Activated effector memory CD4-positive, alpha-beta T cell treated with Interleukin-2 at 50 U/mL for 16 hours (primary cell): ENCODE results near the gene SETD5.
A peak's percentile ranks its signal among the peaks of the same experiment; 100 is the strongest.
"Not testable (repeated sequence)": the region's sequence is repeated elsewhere in the genome, so short reads cannot be mapped to it uniquely, and the experiment has no call there.

Experiments used
- DNase-seq: peaks from one replicate; pipeline ENCODE4 v3.0.0-alpha.2; 2020

Gene SETD5

DNA sequence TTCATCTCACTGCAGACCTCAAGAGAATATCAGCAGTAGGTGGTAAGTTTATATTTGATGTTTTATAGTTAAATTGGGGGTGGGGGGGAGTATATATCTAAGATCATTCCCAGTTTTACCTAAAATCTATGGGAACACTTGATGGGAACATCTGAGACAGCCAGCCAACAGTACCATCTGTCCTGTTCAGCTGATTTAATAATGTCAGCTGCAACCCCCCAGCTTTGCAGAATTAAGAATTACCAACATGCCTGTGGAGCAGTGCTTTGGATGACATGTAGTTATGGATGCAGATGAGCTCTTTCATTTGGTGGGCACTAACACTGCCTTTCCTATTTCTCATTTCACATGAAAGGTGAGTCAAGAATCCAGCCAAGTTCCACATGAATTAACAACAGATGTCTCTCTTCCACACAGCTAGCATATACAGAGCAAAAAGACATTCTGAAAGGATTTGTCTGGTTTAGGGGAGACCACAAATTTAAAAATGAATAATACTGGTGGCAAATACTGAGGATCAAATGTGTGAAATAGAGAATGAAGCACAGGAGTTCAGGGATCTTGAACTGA is 76.2 kb downstream of the SETD5 start:
- no peak for DNase-seq

DNA sequence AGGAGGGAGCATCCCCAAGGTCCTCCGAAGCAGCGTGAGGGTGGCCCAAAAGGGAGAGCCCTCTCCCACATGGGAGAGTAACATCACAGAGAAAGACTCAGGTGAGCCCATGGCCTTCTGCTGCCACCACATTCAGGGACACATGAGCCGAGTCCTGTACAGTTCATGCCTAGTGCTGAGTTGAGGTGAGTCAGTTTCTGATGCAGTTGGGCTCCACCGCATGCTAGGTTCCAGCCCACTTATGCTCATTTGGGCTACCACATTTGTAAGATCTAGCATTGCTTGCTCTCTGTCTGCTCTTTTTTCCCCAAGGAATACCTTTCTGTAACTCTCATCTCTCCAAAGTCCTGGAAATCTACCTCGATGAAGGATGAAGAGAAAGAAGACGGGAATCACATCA is 77.1 kb downstream of the SETD5 start:
- DNase-seq: no peak

DNA sequence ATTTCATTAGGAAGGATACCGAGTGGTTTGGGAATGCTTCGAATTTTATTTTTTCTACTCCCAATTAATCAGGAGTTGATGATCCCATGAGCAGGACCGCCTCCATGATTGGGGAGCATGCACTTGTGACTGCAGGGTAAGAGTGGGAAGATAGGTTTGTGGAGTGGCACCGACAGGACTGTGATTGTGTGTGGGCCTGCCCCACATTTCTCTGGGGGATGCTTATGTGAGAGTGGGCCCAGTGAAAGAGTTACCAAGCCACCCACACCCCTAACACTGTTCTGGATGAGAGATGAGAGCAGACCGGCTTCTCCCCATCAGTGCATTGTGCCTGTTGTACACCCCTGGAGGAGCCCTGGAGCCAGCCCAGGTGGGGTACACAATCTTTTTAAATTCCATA is 79.5 kb downstream of the SETD5 start:
- DNase-seq: no peak

DNA sequence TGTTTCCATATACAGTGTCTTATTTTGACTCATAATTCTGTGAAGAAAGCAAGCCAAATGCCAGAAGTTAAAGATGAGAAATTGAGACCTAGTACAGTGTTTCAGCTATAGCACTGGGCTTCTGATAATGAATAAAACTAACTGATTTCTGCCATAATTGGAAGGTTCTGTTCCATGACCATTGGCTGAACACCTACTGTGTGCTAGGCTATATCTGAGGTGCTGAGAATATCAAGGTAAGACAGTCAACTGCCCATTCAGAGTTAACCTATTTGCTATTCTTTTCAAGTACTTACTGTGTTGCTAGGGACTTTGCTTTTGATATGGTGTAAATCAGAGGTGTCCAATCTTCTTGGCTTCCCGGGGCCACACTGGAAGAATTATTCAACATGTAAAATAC is 82.8 kb downstream of the SETD5 start:
- DNase-seq: no peak

DNA sequence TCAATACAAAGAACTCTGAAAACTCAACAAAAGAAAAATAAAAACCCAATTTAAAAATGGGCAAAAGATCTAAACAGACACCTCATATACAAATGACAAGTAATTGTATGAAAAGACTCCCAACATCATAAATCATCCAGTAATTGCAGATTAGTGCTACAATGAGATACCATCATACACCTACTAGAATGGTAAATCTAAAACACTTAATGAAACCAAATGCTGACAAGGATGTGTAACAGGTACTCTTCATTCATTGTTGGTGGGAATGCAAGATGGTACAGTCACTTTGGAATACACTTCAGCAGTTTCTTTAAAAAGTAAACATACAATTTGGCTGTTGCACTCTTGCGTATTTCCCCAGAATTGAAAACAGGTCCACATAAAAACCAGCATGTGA is 87.8 kb downstream of the SETD5 start:
- no peak for DNase-seq

DNA sequence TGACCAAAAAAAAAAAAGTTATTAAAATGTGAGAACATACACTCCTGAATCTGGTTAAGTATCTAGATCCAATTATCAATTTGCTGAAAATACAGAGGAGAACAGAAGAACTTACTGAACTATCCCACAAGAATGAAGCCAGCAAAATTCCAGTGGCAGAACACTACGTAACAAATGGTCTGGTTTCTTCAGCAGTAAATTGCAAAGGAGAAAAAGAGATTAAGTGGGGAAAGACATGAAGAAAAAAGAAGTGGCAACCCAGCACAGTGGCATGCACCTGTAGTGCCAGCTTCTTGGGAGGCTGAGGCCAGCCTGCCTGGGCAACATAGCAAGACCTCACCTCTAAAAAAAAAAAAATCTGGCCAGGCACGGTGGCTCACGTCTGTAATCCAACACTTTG is 94.1 kb downstream of the SETD5 start:
- DNase-seq: no peak

DNA sequence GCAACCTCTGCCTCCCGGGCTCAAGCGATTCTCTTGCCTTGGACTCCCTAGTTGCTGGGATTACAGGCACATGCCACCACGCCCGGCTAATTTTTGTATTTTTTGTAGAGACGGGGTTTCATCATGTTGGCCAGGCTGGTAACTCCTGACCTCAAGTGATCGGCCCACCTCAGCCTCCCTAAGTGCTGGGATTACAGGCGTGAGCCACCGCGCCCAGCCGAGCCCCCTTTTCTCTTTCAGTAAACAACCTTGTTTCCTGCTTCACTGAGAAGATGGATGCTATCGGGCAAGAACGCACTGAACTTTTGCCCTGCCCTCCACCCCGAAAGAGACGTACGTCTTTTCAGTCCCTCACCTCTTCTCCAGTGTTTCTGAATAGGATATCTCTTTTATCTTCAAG is 96.6 kb downstream of the SETD5 start:
- not testable (repeated sequence) for DNase-seq

DNA sequence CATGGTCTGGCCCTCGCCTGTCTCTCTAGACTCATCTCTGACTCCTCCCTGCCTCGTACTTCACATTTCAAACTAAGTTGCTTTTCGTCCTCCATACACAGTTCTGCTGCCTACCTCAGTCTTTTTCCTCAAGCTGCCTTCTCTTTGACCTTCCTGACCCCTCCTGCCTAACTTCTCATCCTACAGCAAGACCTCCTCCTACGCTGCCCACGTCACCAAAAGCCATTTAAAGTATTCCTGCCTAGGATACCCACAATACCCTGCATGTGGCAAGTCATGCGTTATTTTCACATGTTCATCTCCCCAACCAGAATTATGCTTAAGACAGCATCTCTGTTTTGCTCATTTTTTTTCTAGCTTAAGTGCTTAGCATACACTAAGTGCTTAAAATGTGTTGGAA is 99.5 kb downstream of the SETD5 start:
- no peak for DNase-seq

DNA sequence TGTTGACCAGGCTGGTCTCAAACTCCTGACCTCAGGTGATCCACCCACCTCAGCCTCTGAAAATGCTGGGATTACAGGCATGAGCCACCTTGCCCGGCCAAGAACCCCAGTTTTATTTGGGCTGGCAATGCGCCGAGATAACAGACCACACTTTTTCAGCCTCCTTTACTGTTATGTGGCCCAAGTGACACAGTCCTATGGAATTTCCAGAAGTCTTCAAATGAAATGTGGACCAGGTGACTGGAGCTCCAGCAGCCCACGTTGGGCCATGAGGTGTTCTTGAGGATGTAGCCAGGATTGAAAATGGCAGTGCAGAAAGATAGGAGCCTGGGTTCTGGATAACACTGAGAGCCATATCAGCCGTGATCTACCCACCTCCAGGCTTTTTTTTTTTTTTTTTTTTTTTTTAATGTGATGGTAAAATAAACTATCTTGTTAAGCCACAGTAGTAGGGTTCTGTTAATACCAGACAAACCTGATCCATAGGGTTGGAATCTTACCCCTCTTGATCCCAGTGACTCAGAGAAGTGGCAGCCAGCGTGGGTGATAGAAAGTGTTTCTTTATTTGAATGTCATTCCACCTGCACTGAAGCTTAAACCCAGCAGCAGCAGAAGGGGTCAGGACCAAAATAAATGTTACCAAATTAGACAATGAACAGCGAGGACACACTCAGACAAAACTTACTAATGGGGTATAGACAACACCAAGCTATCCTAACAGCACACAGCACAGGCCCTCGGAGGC is 100.6 kb downstream of the SETD5 start:
- DNase-seq: no peak

DNA sequence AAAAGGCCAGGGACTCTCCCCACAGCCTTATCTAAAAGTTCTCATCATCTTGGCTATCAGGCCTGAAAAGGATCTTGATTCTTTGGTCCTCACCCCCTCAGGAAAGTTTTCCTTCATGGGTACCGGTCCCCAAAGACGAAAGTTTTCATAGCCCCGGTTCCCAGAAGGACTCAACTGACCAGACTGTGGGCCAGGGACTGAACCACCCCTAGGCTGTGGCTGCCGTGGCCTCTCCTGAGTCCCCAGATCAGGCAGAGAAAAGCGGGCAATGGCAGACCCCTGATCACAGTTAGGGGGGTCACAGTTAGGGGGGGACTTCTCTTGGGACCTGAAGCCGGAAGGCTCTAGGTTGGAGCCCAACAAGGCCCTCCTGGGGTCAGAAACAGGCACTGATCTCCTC is 101.4 kb downstream of the SETD5 start:
- DNase-seq: no peak

DNA sequence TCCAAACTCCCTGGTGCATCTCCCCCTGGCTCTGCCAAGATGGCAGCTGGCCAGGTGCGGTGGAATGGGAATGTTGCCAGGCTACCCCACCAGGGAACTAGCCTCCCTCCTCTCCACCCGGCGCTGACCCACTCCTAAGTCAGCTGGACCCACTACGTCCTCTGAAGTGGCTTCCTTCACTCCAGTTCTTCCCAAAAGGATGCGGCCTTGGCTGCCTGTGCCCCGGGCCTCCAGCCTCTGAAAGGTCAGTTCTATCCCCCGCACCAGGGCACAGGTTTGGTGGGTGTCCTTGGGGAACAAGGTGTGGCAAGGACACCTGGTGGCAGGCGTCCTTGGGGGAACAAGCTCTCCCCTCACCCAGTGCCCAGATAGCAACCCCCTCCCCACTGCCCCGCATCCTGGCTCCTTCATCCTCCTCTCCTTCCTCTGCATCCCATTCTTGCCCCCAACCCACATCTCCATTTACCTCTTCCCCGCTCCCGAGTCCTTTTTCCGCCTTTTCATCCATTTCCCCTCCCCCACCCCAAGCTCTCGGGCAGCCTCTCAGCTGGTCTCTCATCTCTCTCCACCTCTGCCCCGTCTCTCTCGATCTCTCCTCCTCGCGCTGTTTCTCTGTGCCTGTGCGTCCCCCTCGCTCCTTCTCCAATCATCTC is 102.2 kb downstream of the SETD5 start:
- no peak for DNase-seq

DNA sequence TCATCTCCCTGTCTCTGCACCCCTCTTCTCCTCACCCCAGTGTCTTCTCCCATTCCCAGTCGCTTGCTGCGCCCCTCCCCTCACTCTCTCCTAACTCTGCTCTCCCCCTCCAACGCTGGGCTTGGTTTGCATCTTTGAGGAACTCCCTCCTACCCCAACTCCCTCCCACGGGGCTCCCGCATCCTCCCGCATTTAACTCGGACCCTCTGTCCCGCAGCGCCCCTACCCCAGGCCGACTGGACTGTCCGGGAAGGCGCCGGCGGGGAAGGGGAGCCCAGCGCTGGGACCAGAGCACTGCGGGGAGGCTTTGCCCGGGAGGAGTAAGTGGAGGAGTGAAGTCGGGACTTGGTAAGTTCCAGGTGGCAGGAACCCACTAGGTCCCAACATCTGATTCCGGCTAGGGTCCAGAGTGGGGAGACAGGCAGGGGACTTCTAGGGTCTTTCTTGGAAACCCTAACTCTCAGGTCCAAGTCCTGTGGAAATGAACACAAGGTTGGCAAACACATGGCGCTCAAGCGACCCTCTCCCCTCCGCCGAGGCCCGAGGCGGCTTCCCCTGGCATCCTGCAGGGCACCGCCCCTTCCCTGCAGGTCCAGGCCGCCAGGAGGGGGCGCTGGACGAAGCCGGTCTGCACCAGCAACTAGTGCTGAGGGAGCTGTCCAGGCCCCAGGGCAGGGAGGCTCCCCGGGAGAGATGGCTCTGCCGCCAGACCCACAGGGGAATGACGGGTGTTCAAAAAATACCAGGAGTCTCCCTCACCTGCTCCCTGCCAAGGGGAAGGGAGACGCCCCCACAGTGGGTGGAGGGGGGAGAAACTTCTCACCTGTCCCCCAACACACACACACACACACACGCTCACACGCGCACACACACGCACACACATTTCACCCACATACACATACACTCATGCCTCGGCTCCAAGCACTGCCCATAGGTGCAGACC is 103.0 kb downstream of the SETD5 start:
- DNase-seq: peak; percentile 31

DNA sequence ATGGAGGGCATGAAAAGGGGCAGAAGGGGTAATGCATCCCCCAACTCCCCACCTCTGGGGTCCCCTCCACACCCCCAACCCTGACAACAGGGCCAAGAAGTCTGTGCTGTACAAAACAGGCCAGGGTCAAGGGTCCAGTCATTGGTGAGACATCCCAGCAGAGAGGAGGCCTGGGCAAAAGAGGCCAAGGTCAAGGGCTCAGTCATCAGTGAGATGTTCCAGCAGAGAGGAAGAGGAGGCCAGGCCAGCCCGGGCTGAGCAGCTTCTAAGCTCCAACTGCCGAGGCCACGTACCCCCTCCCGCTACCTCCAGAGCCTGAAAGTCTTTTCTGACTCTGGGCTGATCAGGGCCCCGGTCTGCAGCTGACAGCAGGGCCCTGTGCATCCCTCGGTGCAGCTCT is 103.8 kb downstream of the SETD5 start:
- no peak for DNase-seq

DNA sequence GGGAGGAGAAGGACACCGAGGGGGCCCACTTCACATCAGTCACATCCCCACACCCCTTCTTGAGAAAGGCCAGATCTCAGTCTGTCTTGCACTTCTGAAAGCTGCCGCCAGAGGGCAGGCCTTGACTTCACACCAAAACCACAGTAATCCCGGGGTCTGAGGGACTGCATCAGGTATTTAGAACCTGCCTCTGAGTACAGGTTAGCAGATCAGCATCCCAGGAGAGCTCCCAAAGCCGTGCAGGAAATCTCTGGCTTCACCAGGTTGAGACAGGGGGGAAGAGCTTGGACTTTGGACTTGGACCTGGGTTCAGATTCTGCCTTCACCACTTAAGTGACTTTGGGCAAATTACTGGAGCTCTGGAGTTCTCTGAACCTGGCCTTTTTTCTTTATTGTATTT is 105.9 kb downstream of the SETD5 start:
- DNase-seq: peak; percentile 51

DNA sequence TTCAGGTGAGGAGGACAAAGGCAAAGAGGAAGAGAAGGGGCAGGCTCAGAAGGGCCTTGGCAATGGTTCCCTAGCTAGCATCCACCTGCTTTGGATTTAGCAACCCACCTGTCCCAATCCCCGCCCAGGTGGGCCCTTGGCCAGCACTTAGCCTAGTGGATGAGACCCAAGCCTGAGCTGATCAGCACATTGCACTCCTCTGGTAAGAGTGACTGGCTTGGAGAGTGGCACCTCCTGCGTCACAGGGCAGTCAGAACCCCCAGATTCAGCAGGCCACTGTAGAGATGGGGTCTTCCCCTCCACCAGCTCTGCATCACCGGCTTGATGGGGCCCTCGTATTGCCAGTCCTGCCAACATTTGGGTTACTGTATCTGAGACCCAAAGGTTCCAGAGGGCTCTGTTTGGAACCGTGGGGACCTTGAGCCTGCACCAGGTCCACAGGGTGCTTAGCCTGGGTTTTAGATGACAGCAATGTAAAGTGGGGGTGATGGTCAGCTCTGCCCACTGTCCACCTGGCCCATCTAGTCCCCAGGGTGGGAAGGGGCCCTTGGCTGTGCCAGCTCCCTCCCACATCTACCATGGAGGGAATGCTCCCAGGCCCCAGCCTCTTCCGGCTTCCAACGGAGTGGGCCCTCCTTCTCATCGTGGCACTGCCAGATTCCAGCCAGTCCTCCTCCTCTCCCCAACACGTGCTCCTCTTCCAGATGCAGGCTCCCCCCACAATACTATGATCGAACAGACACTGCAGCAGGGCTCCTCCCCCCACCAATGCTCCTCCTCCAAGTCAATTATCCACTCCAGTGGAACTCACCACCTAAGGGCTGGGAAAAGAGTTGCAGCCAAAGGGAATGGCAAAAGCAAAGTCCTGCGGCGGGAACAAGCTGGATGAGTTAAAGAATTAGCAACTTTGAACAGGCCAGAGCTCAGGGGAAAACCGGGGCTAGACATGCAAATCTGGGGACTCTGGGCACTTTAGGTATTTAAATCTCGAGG is 110.5 kb downstream of the SETD5 start:
- no peak for DNase-seq

DNA sequence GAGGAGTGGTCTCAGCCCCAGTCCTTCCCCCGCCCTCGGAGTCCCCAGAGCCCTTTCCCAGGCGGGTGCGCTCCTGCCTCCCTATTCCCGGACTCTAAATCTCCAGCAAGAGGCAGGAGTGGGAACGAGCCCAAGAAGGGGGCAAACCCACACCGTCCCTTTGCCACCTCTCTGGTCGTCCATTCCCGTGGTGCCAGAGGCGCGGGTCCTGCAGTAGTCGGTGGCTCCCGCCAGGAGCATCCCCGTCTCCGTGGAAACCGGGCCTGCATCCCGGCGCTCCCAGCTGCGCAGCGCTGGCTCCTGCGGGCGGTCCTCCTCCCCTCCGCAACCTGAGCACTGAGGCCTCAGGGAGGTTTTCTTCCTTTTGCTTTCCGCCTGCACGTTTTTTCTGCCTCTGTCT is 111.4 kb downstream of the SETD5 start:
- no peak for DNase-seq

DNA sequence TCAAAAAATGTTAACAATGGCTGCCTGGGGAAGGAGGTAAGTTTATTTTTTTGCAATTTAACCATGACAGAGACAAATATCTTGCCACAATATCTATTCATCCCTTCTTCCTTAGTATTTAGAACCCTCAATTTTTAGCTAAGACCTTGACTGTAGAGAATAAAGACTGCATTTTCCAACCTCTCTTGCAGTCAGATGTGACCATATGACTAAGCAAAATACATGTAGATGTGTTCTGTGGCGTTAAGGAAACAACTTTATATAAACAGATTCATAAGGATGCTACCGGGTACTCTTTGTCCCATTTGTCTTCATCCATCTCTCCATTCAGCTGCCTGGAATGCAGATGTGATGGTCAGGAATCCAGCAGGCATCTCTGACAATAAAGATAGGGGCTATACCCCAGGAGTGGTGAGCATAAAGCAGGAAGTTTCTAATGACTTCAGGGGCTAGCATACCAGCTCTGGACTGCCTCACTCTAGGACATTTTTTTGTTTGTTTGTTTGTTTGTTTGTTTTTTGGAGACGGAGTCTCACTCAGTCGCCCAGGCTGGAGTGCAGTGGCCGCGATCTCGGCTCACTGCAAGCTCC is 115.1 kb downstream of the SETD5 start:
- no peak for DNase-seq

DNA sequence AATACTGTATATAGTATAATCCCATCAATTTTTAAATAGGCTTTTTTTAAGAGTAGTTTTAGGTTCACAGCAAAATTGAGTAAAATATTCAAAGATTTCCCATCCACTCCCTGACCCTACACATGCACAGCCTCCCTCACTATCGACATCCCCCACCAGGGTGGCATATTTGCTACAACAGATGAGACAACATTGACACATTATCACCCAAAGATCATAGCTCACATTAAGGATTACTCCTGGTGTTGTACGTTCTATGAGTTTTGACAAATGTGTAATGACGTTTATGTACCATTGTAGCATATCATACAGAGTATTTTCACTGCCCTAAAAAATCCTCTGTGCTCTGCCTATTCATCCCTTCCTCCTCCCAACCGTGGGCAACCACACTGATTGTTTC is 116.9 kb downstream of the SETD5 start:
- no peak for DNase-seq

DNA sequence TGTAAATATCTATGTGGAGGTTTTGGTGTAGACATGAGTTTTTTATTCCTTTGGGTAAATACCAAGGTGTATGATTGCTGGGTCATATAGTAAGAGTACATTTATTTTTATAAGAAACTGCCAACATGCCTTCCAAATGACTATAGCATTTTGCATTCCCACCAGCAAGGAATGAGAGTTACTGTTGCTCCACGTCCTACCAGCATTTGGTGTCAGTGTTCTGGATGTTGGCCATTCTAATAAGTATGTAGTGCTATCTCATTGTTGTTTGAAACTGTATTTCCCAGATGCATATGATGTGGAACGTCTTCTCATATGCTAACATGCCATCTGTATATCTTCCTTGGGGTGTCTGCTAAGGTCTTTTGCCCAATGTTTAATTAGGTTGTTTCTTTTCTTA is 117.5 kb downstream of the SETD5 start:
- no peak for DNase-seq

DNA sequence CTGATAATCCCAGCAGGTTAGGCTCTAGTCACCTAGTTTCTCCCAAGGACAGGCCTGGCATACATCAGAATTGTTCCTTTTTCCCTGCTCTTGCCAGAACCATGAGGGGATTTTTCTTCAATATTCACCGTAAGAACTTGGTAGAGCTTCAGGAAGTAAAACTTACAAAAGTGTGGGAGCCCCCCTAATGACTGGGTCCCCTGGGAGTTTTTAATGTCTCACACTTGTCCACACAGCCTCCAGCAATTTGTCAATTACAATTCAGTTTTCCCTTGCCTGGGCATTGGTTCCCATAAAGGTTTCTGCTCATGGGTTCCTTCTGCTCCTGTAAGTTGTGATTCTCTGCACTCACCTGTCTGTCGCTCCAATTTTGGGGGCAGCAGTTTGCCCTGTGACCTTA is 127.7 kb downstream of the SETD5 start:
- no peak for DNase-seq
